SH-SY5Y (cell line): ENCODE results near the gene MBOAT2.

Experiments used
- GATA2 ChIP-seq: IDR thresholded peaks from 2 replicates; pipeline ENCODE4 v1.6.1; 2011; ENCODE audit warnings: mild to moderate bottlenecking, low read depth, low read length
- GATA3 ChIP-seq: IDR thresholded peaks from 2 replicates; pipeline ENCODE4 v1.6.1; 2011; ENCODE audit warnings: low read depth, mild to moderate bottlenecking, low read length, moderate library complexity

GRCh38 chr2:8806885-8807704 is 196.4 kb downstream of the MBOAT2 start:
- TF ChIP-seq GATA2 (no peak), GATA3 (no peak)
